Measurements from ENCODE around the gene CYB5B. TPM values are rescaled to one million over a fixed set of nuclear protein-coding genes. Genes with fewer than 3 reads are reported as not detected.

CYB5B gene
- polyA plus RNA-seq, 1 donor (not counting 4 experiments of a cell fraction or from before 2014, with no cell fraction given), result 287 TPM

- H2AFZ ChIP-seq (ENCODE audit: control insufficient read depth, low read length), result no peak overlapping the region
- no peak overlapping the region for H3K4me2 ChIP-seq (ENCODE audit: control insufficient read depth, extremely low read depth, insufficient read depth, low read depth, low read length)
- no peak overlapping the region for H3K27ac ChIP-seq (ENCODE audit: control insufficient read depth, insufficient read depth, low read length)
- H4K20me1 ChIP-seq (ENCODE audit: control insufficient read depth, extremely low read depth, insufficient read depth, low read length), result no peaks in the 10 kb centered on the region
- no peaks in the 10 kb centered on the region for H3K36me3 ChIP-seq (ENCODE audit: control insufficient read depth in 2 of 2, extremely low read depth in 1 of 2, insufficient read depth in 2 of 2, low read length in 2 of 2)
- FAIRE-seq, result no peak
- H3K27me3 ChIP-seq (ENCODE audit: control insufficient read depth, extremely low read depth, insufficient read depth, low read length), result no peaks in the 10 kb centered on the region
- no peak for DNase-seq (ENCODE audit: low read depth, low spot score)
- TF ChIP-seq EZH2 (IDR thresholded peaks at IDR 0.05; ENCODE audit: low read length) (no peak), CTCF (optimal IDR thresholded peaks at IDR 0.05 in 1 of 3, IDR thresholded peaks at IDR 0.05 in 1 of 3, conservative IDR thresholded peaks at IDR 0.05 in 1 of 3; ENCODE audit: extremely low read depth in 1 of 3, insufficient read depth in 2 of 3, low read length in 3 of 3) (no peak)
- no peaks in the 10 kb centered on the region for H3K9me1 ChIP-seq (ENCODE audit: control insufficient read depth, extremely low read depth, insufficient read depth, low read length)
- no peak overlapping the region for H3K4me3 ChIP-seq (ENCODE audit: control insufficient read depth in 2 of 3, extremely low read depth in 1 of 3, insufficient read depth in 2 of 3, low read depth in 1 of 3, low read length in 3 of 3)
- peaks cover 46% of the 10 kb centered on the region for H3K4me1 ChIP-seq (ENCODE audit: control insufficient read depth, extremely low read depth, insufficient read depth, low read length)
- dilution Hi-C loops (cut with MboI; ENCODE audit: extremely low pct_ligation_motif_present, low sequenced_read_pairs), result no loop called here
- H3K9me3 ChIP-seq (ENCODE audit: control insufficient read depth, low read depth, low read length), result peaks cover 6% of the 10 kb centered on the region
- H3K9ac ChIP-seq (ENCODE audit: control insufficient read depth, extremely low read depth, insufficient read depth, low read length), result no peak overlapping the region
- H3K79me2 ChIP-seq (ENCODE audit: control insufficient read depth, insufficient read depth, low read length), result no peaks in the 10 kb centered on the region
These were observed 54.3 kb downstream of the CYB5B start for GRCh38 chr16:69478685-69479084.

GRCh38 chr16:69479775-69480174 lies 55.4 kb downstream of the CYB5B start:
- H2AFZ ChIP-seq (ENCODE audit: control insufficient read depth, low read length), result no peak overlapping the region
- peak; percentile 71 for DNase-seq (ENCODE audit: low read depth, low spot score)
- no peak overlapping the region for H3K9ac ChIP-seq (ENCODE audit: control insufficient read depth, extremely low read depth, insufficient read depth, low read length)
- H3K9me3 ChIP-seq (ENCODE audit: control insufficient read depth, low read depth, low read length), result peaks cover 6% of the 10 kb centered on the region
- H3K79me2 ChIP-seq (ENCODE audit: control insufficient read depth, insufficient read depth, low read length), result no peaks in the 10 kb centered on the region
- TF ChIP-seq CTCF (optimal IDR thresholded peaks at IDR 0.05 in 1 of 3, IDR thresholded peaks at IDR 0.05 in 1 of 3, conservative IDR thresholded peaks at IDR 0.05 in 1 of 3; ENCODE audit: extremely low read depth in 1 of 3, insufficient read depth in 2 of 3, low read length in 3 of 3), result no peak
- TF ChIP-seq EZH2 (IDR thresholded peaks at IDR 0.05; ENCODE audit: low read length), result no peak
- no peaks in the 10 kb centered on the region for H4K20me1 ChIP-seq (ENCODE audit: control insufficient read depth, extremely low read depth, insufficient read depth, low read length)
- no peaks in the 10 kb centered on the region for H3K36me3 ChIP-seq (ENCODE audit: control insufficient read depth in 2 of 2, extremely low read depth in 1 of 2, insufficient read depth in 2 of 2, low read length in 2 of 2)
- peak overlapping the region; percentile 74 for H3K27ac ChIP-seq (ENCODE audit: control insufficient read depth, insufficient read depth, low read length)
- H3K27me3 ChIP-seq (ENCODE audit: control insufficient read depth, extremely low read depth, insufficient read depth, low read length), result no peaks in the 10 kb centered on the region
- no peak overlapping the region for H3K4me2 ChIP-seq (ENCODE audit: control insufficient read depth, extremely low read depth, insufficient read depth, low read depth, low read length)
- peaks cover 46% of the 10 kb centered on the region for H3K4me1 ChIP-seq (ENCODE audit: control insufficient read depth, extremely low read depth, insufficient read depth, low read length)
- H3K9me1 ChIP-seq (ENCODE audit: control insufficient read depth, extremely low read depth, insufficient read depth, low read length), result no peaks in the 10 kb centered on the region
- dilution Hi-C loops (cut with MboI; ENCODE audit: extremely low pct_ligation_motif_present, low sequenced_read_pairs), result no loop called here
- H3K4me3 ChIP-seq (ENCODE audit: control insufficient read depth in 2 of 3, extremely low read depth in 1 of 3, insufficient read depth in 2 of 3, low read depth in 1 of 3, low read length in 3 of 3), result no peak overlapping the region
- peak; percentile 64 for FAIRE-seq
